ENCODE measurements around the gene SYPL1.

GRCh38 chr7:106129291-106129690 is 17.2 kb upstream of the SYPL1 start:
- TF ChIP-seq, protein P1, sequence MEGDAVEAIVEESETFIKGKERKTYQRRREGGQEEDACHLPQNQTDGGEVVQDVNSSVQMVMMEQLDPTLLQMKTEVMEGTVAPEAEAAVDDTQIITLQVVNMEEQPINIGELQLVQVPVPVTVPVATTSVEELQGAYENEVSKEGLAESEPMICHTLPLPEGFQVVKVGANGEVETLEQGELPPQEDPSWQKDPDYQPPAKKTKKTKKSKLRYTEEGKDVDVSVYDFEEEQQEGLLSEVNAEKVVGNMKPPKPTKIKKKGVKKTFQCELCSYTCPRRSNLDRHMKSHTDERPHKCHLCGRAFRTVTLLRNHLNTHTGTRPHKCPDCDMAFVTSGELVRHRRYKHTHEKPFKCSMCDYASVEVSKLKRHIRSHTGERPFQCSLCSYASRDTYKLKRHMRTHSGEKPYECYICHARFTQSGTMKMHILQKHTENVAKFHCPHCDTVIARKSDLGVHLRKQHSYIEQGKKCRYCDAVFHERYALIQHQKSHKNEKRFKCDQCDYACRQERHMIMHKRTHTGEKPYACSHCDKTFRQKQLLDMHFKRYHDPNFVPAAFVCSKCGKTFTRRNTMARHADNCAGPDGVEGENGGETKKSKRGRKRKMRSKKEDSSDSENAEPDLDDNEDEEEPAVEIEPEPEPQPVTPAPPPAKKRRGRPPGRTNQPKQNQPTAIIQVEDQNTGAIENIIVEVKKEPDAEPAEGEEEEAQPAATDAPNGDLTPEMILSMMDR (IDR thresholded peaks at IDR 0.05; ENCODE audit: poor library complexity), result no peak
- TF ChIP-seq EZH2 (IDR thresholded peaks at IDR 0.05; ENCODE audit: borderline replicate concordance), result no peak
- no peak for TF ChIP-seq EZH2phosphoT487 (IDR thresholded peaks at IDR 0.05; ENCODE audit: low read depth, severe bottlenecking, unreplicated experiment)

Data from hepatocyte (in vitro differentiated cells).